Measurements from ENCODE around the gene SAMD1. TPM values are rescaled to one million over a fixed set of nuclear protein-coding genes. Genes with fewer than 3 reads are reported as not detected.
"Not testable (repeated sequence)": the region's sequence is repeated elsewhere in the genome, so short reads cannot be mapped to it uniquely, and the experiment has no call there.

Gene SAMD1
- total RNA-seq, 1 donor from 2014 or later: 9.4 TPM

DNA sequence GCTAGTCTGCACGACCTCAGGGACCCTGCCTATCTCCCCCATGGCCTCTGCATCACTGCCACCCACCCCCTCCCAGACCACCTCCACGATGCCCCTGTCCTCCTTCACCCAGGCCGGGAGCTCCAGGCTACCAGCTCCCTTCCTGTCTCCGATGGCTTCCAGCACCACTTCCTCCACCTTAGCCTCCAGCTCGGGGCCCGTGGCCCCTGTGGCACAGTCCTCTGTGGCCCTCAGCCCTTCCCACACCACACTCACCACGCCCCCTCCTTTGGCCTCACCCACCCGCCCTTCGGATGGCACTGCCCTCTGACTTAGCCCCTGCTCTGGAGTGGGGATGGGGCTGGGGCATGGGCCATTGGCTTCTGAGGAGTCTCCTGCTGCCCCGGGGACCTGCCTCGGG, 35.8 kb downstream of the SAMD1 start:
- TF ChIP-seq, protein P1, sequence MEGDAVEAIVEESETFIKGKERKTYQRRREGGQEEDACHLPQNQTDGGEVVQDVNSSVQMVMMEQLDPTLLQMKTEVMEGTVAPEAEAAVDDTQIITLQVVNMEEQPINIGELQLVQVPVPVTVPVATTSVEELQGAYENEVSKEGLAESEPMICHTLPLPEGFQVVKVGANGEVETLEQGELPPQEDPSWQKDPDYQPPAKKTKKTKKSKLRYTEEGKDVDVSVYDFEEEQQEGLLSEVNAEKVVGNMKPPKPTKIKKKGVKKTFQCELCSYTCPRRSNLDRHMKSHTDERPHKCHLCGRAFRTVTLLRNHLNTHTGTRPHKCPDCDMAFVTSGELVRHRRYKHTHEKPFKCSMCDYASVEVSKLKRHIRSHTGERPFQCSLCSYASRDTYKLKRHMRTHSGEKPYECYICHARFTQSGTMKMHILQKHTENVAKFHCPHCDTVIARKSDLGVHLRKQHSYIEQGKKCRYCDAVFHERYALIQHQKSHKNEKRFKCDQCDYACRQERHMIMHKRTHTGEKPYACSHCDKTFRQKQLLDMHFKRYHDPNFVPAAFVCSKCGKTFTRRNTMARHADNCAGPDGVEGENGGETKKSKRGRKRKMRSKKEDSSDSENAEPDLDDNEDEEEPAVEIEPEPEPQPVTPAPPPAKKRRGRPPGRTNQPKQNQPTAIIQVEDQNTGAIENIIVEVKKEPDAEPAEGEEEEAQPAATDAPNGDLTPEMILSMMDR (IDR thresholded peaks at IDR 0.05): no peak
- Histone ChIP-seq H3K4me1 (peaks cover 0 to 5% of the 10 kb centered on the region in 2 donors), H3K27ac (no peak overlapping the region), H3K4me3 (no peak overlapping the region), H3K9me3 (no peaks in the 10 kb centered on the region), H3K27me3 (no peaks in the 10 kb centered on the region), H3K36me3 (no peaks in the 10 kb centered on the region)
- intact Hi-C loops (cut with DNase I): no loop called here
- no peak for DNase-seq (ENCODE audit: low spot score in 2 of 2)

DNA sequence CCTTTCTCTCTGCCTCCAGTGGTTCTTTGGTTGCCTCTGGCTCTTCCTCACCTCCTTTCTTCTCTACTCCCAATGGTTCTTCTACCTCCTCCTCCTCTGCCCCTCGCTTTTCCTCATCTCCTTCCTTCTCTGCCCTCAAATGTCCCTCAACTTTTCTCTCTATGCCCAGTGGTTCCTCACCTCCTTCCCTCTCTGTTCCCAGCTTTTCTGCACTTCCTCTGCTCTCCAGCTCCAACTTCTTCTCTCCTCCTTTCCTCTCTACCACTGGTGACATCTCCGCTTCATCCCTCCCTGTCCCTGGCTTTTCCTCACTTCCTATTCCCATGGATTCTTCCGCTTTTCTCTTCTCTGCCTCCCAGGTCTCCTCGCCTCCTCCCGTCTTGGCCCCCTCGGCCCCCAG, 36.5 kb downstream of the SAMD1 start:
- no peak for DNase-seq (ENCODE audit: low spot score in 2 of 2)
- Histone ChIP-seq H3K27ac (no peak overlapping the region), H3K4me1 (peaks cover 0 to 5% of the 10 kb centered on the region in 2 donors), H3K27me3 (no peaks in the 10 kb centered on the region), H3K36me3 (no peaks in the 10 kb centered on the region), H3K9me3 (no peaks in the 10 kb centered on the region), H3K4me3 (no peak overlapping the region)
- TF ChIP-seq, protein P1 (IDR thresholded peaks at IDR 0.05): no peak
- intact Hi-C loops (cut with DNase I): no loop called here

DNA sequence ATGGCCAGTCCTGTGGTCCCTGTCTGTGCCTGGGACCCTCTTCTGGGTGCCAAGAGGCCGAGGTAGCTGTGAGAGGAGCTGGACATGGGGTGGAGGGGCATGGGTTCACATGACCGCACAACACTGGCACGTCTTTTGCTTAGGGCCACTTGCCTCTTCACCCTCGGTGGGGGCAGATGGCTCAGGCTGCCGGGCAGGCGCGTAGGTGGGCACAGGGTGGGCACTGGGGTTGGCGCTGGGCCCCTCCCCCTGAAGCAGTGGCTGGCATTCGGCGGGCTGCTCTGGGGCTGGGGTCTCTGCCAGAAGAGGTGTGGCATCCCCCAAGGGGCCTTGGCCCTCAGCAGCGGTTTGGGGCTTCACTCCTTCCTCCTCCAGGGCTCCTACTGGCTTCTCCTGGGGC, 37.1 kb downstream of the SAMD1 start:
- Histone ChIP-seq H3K27ac (no peak overlapping the region), H3K4me1 (peaks cover 0 to 5% of the 10 kb centered on the region in 2 donors), H3K36me3 (no peaks in the 10 kb centered on the region), H3K27me3 (no peaks in the 10 kb centered on the region), H3K4me3 (no peak overlapping the region), H3K9me3 (no peaks in the 10 kb centered on the region)
- TF ChIP-seq, protein P1 (IDR thresholded peaks at IDR 0.05): no peak
- intact Hi-C loops (cut with DNase I): no loop called here
- no peak for DNase-seq (ENCODE audit: low spot score in 2 of 2)

DNA sequence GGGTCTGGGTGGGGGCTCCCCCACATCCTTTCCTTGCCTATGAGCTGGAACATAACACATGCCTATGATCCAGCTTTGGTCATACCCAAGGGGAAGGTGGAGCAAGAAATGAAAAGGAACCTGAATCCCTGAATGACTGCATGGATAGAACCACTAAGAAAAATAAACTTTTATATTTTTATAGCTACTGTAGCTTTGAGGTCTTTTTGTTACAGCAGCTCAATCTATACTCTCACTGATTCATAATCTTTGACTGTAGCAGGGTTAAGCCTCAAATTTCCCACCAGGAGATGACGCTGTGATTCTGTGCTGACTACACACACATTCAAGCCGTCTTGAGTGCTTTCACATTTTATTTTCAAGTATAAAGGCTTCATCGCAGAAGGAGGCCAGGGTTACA, 37.5 kb downstream of the SAMD1 start:
- intact Hi-C loops (cut with DNase I): no loop called here
- no peaks in the 10 kb centered on the region for H3K27me3 ChIP-seq
- no peak overlapping the region for H3K4me3 ChIP-seq
- H3K36me3 ChIP-seq: no peaks in the 10 kb centered on the region
- no peak for DNase-seq (ENCODE audit: low spot score in 2 of 2)
- peaks cover 0 to 5% of the 10 kb centered on the region in 2 donors for H3K4me1 ChIP-seq
- no peak overlapping the region for H3K27ac ChIP-seq
- TF ChIP-seq, protein P1 (IDR thresholded peaks at IDR 0.05): no peak
- H3K9me3 ChIP-seq: no peaks in the 10 kb centered on the region

DNA sequence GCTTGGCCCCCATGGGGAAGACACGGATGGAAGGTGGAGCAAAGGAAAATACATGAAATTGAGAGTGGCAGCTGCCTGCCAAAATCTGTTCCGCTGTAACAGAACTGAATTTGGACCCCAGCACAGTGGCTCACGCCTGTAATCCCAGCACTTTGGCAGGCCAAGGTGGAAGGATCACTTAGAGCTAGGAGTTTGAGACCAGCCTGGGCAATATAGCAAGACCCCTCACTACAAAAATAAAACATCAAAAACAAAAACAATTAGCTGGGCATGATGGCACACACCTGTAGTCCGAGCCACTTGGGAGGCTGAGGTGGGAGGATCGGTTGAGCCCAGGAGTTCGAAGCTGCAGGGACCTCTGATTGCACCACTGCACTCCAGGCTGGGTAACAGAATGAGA, 38.1 kb downstream of the SAMD1 start:
- no peaks in the 10 kb centered on the region for H3K27me3 ChIP-seq
- TF ChIP-seq, protein P1 (IDR thresholded peaks at IDR 0.05): no peak
- no peaks in the 10 kb centered on the region for H3K4me1 ChIP-seq
- H3K4me3 ChIP-seq: no peak overlapping the region
- intact Hi-C loops (cut with DNase I): no loop called here
- no peak overlapping the region for H3K27ac ChIP-seq
- no peaks in the 10 kb centered on the region for H3K9me3 ChIP-seq
- H3K36me3 ChIP-seq: no peaks in the 10 kb centered on the region
- no peak for DNase-seq (ENCODE audit: low spot score in 2 of 2)

DNA sequence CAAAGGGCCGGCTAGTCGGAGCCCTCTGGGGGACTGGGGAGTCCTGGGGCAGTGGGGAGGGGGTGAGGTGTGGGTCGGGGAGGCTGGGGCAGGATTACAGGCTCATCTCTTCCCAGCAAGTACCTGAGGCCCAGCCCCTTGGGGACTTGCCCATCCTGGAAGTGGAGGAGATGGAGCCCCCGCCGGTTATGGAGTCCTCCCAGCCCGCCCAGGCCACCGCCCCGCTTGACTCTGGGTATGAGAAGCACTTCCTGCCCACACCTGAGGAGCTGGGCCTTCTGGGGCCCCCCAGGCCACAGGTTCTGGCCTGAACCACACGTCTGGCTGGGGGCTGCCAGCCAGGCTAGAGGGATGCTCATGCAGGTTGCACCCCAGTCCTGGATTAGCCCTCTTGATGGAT, 38.6 kb downstream of the SAMD1 start:
- Histone ChIP-seq H3K36me3 (no peaks in the 10 kb centered on the region), H3K9me3 (no peaks in the 10 kb centered on the region), H3K4me3 (no peak overlapping the region), H3K27me3 (no peaks in the 10 kb centered on the region), H3K27ac (no peak overlapping the region), H3K4me1 (no peaks in the 10 kb centered on the region)
- intact Hi-C loops (cut with DNase I): no loop called here
- DNase-seq (ENCODE audit: low spot score in 2 of 2): no peak
- TF ChIP-seq, protein P1 (IDR thresholded peaks at IDR 0.05): no peak

DNA sequence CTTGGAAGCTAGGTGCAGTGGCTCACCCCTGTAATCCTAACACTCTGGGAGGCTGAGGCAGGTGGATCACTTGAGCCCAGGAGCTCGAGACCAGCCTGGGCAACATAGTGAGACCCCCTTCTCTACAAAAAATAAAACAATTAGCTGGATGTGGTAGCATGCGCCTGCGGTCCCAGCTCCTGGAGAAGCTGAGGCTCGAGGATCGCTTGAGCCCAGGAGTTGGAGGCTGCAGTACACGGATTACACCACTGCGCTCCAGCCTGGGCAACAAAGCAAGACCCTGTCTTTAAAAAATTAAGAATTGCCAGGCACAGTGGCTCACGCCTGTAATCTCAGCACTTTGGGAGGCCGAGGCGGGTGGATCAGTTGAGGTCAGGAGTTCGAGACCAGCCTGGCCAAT, 39.6 kb downstream of the SAMD1 start:
- intact Hi-C loops (cut with DNase I): not testable (repeated sequence)

More for the DNA sequence above, 39.6 kb downstream of the SAMD1 start:
- H3K27me3 ChIP-seq; H3K9me3 ChIP-seq; H3K4me1 ChIP-seq; DNase-seq (ENCODE audit: low spot score in 2 of 2); H3K4me3 ChIP-seq; H3K27ac ChIP-seq; H3K36me3 ChIP-seq: not testable (repeated sequence)
